ENCODE data around the gene ITSN2. TPM values are rescaled to one million over a fixed set of nuclear protein-coding genes. Genes with fewer than 3 reads are reported as not detected.

Gene ITSN2
- polyA plus RNA-seq, 1 donor (not counting 4 experiments of a cell fraction or from before 2014, with no cell fraction given), result 19.7 TPM

DNA sequence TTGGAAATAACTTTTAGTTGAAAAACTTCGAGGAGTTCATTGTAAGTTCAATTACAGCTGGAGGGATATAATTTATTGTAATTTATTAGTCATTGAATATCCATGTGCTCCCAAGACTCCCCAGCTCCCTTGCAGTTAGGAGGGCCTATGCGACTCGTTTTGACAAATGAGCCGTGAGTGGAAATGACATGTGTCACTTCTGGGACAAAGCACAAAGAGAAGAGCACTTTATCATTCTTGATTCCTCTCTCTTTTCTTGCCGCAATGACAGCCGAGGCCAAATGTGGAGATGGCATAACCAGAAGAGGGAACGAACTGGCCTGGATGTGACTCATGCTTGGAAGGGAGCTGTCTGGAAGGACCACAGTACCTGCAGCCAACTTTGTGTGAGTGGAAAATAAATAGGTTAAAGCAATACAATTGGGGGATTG, 44.2 kb upstream of the ITSN2 start:
- TF ChIP-seq, protein P1, sequence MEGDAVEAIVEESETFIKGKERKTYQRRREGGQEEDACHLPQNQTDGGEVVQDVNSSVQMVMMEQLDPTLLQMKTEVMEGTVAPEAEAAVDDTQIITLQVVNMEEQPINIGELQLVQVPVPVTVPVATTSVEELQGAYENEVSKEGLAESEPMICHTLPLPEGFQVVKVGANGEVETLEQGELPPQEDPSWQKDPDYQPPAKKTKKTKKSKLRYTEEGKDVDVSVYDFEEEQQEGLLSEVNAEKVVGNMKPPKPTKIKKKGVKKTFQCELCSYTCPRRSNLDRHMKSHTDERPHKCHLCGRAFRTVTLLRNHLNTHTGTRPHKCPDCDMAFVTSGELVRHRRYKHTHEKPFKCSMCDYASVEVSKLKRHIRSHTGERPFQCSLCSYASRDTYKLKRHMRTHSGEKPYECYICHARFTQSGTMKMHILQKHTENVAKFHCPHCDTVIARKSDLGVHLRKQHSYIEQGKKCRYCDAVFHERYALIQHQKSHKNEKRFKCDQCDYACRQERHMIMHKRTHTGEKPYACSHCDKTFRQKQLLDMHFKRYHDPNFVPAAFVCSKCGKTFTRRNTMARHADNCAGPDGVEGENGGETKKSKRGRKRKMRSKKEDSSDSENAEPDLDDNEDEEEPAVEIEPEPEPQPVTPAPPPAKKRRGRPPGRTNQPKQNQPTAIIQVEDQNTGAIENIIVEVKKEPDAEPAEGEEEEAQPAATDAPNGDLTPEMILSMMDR (optimal IDR thresholded peaks at IDR 0.05 in 1 of 3, IDR thresholded peaks at IDR 0.05 in 1 of 3, conservative IDR thresholded peaks at IDR 0.05 in 1 of 3; ENCODE audit: extremely low read depth in 1 of 3, insufficient read depth in 2 of 3, low read length in 3 of 3), result no peak
- TF ChIP-seq EZH2 (IDR thresholded peaks at IDR 0.05; ENCODE audit: low read length), result no peak
- Histone ChIP-seq H3K4me2 (ENCODE audit: control insufficient read depth, extremely low read depth, insufficient read depth, low read depth, low read length) (no peak overlapping the region), H3K79me2 (ENCODE audit: control insufficient read depth, insufficient read depth, low read length) (no peaks in the 10 kb centered on the region), H4K20me1 (ENCODE audit: control insufficient read depth, extremely low read depth, insufficient read depth, low read length) (no peaks in the 10 kb centered on the region), H3K27ac (ENCODE audit: control insufficient read depth, insufficient read depth, low read length) (no peak overlapping the region), H3K9ac (ENCODE audit: control insufficient read depth, extremely low read depth, insufficient read depth, low read length) (no peak overlapping the region), H3K36me3 (ENCODE audit: control insufficient read depth in 2 of 2, extremely low read depth in 1 of 2, insufficient read depth in 2 of 2, low read length in 2 of 2) (no peaks in the 10 kb centered on the region), H3K9me3 (ENCODE audit: control insufficient read depth, low read depth, low read length) (no peaks in the 10 kb centered on the region), H3K4me3 (ENCODE audit: control insufficient read depth in 2 of 3, extremely low read depth in 1 of 3, insufficient read depth in 2 of 3, low read depth in 1 of 3, low read length in 3 of 3) (no peak overlapping the region), H3K27me3 (ENCODE audit: control insufficient read depth, extremely low read depth, insufficient read depth, low read length) (peaks cover 11% of the 10 kb centered on the region), H2AFZ (ENCODE audit: control insufficient read depth, low read length) (no peak overlapping the region), H3K4me1 (ENCODE audit: control insufficient read depth, extremely low read depth, insufficient read depth, low read length) (no peaks in the 10 kb centered on the region), H3K9me1 (ENCODE audit: control insufficient read depth, extremely low read depth, insufficient read depth, low read length) (no peaks in the 10 kb centered on the region)
- dilution Hi-C loops (cut with MboI; ENCODE audit: extremely low pct_ligation_motif_present, low sequenced_read_pairs), result no loop called here
- FAIRE-seq (no peak), DNase-seq (ENCODE audit: low read depth, low spot score) (no peak)

DNA sequence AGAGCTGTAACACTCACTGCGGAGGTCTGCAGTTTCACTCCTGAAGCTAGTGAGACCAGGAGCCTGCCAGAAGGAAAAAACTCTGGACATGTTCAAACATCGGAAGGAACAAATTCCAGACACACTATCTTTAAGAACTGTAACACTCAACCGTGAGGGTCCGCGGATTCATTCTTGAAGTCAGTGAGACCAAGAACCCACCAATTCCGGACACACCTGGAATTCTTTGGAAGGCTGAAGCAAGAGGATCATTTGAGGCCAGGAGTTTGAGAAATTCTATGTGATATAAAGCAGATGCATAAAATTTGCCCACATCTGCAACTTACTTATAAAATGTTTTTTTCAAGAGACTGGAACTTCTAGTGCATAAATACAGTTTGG, 43.5 kb upstream of the ITSN2 start:
- no peak overlapping the region for H3K9ac ChIP-seq (ENCODE audit: control insufficient read depth, extremely low read depth, insufficient read depth, low read length)
- no peaks in the 10 kb centered on the region for H3K36me3 ChIP-seq (ENCODE audit: control insufficient read depth in 2 of 2, extremely low read depth in 1 of 2, insufficient read depth in 2 of 2, low read length in 2 of 2)
- H4K20me1 ChIP-seq (ENCODE audit: control insufficient read depth, extremely low read depth, insufficient read depth, low read length), result no peaks in the 10 kb centered on the region
- H3K4me3 ChIP-seq (ENCODE audit: control insufficient read depth in 2 of 3, extremely low read depth in 1 of 3, insufficient read depth in 2 of 3, low read depth in 1 of 3, low read length in 3 of 3), result no peak overlapping the region
- no peaks in the 10 kb centered on the region for H3K79me2 ChIP-seq (ENCODE audit: control insufficient read depth, insufficient read depth, low read length)
- dilution Hi-C loops (cut with MboI; ENCODE audit: extremely low pct_ligation_motif_present, low sequenced_read_pairs), result no loop called here
- no peak overlapping the region for H3K4me2 ChIP-seq (ENCODE audit: control insufficient read depth, extremely low read depth, insufficient read depth, low read depth, low read length)
- no peak for TF ChIP-seq EZH2 (IDR thresholded peaks at IDR 0.05; ENCODE audit: low read length)
- TF ChIP-seq, protein P1 (optimal IDR thresholded peaks at IDR 0.05 in 1 of 3, IDR thresholded peaks at IDR 0.05 in 1 of 3, conservative IDR thresholded peaks at IDR 0.05 in 1 of 3; ENCODE audit: extremely low read depth in 1 of 3, insufficient read depth in 2 of 3, low read length in 3 of 3), result no peak
- no peak overlapping the region for H3K27ac ChIP-seq (ENCODE audit: control insufficient read depth, insufficient read depth, low read length)
- H2AFZ ChIP-seq (ENCODE audit: control insufficient read depth, low read length), result no peak overlapping the region
- DNase-seq (ENCODE audit: low read depth, low spot score), result no peak
- H3K27me3 ChIP-seq (ENCODE audit: control insufficient read depth, extremely low read depth, insufficient read depth, low read length), result peaks cover 11% of the 10 kb centered on the region
- H3K9me1 ChIP-seq (ENCODE audit: control insufficient read depth, extremely low read depth, insufficient read depth, low read length), result no peaks in the 10 kb centered on the region
- H3K9me3 ChIP-seq (ENCODE audit: control insufficient read depth, low read depth, low read length), result no peaks in the 10 kb centered on the region
- FAIRE-seq, result no peak
- no peaks in the 10 kb centered on the region for H3K4me1 ChIP-seq (ENCODE audit: control insufficient read depth, extremely low read depth, insufficient read depth, low read length)

Data from keratinocyte (primary cell).